LNCAP (cell line): ENCODE data around the gene CLEC16A.

ENCODE experiments used
- TF ChIP-seq, protein P1 (sequence below): fragments of 450-650 bp; IDR thresholded peaks from 2 replicates; pipeline ENCODE4 v1.5.1; 2017; ENCODE audit warnings: mild to moderate bottlenecking

Gene CLEC16A

GRCh38 chr16:11098601-11099390 is 154.4 kb downstream of the CLEC16A start:
- TF ChIP-seq, protein P1, sequence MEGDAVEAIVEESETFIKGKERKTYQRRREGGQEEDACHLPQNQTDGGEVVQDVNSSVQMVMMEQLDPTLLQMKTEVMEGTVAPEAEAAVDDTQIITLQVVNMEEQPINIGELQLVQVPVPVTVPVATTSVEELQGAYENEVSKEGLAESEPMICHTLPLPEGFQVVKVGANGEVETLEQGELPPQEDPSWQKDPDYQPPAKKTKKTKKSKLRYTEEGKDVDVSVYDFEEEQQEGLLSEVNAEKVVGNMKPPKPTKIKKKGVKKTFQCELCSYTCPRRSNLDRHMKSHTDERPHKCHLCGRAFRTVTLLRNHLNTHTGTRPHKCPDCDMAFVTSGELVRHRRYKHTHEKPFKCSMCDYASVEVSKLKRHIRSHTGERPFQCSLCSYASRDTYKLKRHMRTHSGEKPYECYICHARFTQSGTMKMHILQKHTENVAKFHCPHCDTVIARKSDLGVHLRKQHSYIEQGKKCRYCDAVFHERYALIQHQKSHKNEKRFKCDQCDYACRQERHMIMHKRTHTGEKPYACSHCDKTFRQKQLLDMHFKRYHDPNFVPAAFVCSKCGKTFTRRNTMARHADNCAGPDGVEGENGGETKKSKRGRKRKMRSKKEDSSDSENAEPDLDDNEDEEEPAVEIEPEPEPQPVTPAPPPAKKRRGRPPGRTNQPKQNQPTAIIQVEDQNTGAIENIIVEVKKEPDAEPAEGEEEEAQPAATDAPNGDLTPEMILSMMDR, result no peak

- TF ChIP-seq, protein P1, result no peak
These were observed 155.4 kb downstream of the CLEC16A start for GRCh38 chr16:11099672-11100205.

- TF ChIP-seq, protein P1, result no peak
These were observed 155.9 kb downstream of the CLEC16A start for GRCh38 chr16:11100239-11100750.

DNA sequence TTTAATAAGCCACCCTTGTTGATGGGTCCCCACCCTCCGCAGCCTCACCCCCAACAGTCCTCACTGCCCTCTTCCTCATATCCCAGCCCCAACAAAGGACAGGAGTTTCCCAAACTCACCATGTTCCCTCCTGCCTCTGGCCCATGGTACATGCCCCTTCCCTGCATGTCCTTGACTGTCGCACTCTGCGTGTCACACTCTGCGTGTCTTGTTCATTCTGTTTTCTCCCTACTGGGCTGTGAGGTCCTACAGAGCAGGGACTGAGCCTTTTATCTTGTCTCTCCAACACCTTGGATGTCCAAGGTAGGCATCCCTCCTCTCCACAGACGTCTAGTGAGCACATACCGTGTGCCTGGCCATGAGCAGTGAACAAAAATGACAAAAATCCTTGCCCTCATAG is 156.9 kb downstream of the CLEC16A start:
- TF ChIP-seq, protein P1, result no peak

DNA sequence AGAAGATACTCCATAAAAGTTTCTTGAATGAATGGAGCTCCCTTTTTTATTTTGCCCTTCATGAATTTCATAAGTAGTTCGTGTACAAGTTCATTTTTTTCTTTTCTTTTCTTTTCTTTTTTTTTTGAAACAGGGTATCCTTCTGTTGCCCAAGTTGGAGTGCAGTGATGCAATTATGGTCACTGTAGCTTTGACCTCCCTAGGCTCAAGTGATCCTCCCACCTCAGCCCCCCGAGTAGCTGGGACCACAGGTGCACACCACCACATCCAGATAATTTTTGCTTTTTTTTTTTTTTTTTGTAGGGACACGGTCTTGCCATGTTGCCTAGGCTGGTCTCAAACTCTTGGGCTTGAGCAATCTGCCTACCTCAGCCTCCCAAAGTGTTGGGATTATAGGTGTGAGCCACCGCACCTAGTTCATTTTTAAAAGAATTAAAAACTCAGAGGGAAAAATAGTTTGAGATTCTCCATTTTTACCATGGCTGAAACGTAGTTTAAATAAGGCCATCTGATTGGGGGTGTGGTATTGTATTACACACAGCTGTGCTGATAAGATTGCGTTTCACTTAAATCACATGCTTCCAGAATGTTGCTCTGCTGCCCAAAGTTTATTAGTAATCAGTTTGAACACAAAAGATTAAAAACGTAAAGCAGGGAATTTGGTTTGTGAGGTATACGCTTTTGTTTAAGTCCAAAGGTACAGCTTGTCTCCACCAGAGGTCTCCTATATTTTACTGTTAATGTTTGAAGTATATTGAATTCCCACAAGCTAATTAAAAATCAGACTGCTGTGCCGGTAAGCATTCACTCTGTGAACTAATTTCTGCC is 157.5 kb downstream of the CLEC16A start:
- TF ChIP-seq, protein P1, result no peak

GRCh38 chr16:11102523-11102898 is 158.1 kb downstream of the CLEC16A start:
- TF ChIP-seq, protein P1, result no peak

DNA sequence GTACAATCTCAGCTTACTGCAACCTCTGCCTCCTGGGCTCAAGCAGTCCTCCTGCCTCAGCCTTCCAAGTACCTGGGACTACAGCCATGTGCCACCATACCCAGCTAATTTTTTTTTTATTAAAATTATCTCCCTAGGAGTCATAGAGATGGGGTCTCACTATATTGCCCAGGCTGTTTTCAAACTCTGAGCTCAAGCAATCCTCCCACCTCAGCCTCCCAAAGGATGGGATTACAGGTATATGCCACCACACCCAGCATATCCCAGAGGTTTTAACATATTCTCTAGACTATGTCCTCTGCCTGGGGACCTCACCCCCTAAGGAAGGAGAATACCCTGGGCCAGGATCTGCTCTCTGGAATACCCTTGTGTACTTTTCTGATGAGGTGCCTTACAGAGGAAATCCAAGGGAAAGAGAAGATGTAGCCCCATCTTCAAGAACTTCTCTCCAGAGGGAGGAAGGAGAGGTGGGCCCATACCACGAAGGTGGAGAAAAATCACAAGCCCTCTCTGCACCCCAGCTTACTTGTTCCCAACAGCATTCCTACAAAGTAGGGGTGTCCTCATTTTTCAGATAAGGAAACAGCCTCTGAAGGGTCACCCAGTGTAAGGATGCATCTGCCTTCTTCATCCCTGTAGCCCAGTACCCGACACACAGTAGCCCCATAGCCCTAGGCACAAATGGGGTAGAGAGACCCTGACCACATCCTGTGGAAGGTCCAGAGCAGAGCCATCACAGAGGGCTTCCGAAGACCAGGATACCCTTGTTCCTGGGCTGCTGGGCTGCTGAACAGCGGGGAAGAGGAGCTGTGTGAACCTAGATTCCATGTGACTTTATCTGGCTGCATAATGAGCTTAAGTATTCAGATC is 160.0 kb downstream of the CLEC16A start:
- TF ChIP-seq, protein P1, result no peak
